ENCODE data around the gene GJC1. TPM values are rescaled to one million over a fixed set of nuclear protein-coding genes. Genes with fewer than 3 reads are reported as not detected.

GJC1 gene
- total RNA-seq, 1 experiment from 2014 or later: 31.6 TPM

- POLR2A ChIA-PET (ENCODE audit: low non-redundant PET): no interaction called here
- CTCF ChIA-PET: interaction anchor here (0.5 kb wide), 1 partner anchor 424 kb away, joined by 8 read pairs; no protein-coding TSS in a partner anchor
- no peaks in the 10 kb centered on the region for H3K9me3 ChIP-seq (ENCODE audit: low read depth, low read length, poor library complexity, severe bottlenecking)
- BruUV-seq (replicated peaks): no TSS peak
- H3K27me3 ChIP-seq (replicated peaks; ENCODE audit: insufficient read depth, low read depth, low read length, poor library complexity): no peaks in the 10 kb centered on the region
- no peaks in the 10 kb centered on the region for H3K4me1 ChIP-seq (ENCODE audit: insufficient read depth, low read length, poor library complexity, severe bottlenecking)
- DNase-seq (ENCODE audit: low spot score): no peak
- H3K4me3 ChIP-seq (ENCODE audit: low read depth, low read length, poor library complexity, severe bottlenecking): no peak overlapping the region
- H3K36me3 ChIP-seq (ENCODE audit: insufficient read depth, low read length, poor library complexity, severe bottlenecking): no peaks in the 10 kb centered on the region
- H3K27ac ChIP-seq (ENCODE audit: low read depth, low read length, poor library complexity, severe bottlenecking): no peak overlapping the region
- TF ChIP-seq CTCF (conservative IDR thresholded peaks at IDR 0.05; ENCODE audit: low read depth, low read length) (no peak), EZH2 (IDR thresholded peaks at IDR 0.05; ENCODE audit: borderline replicate concordance, low read depth, low read length, poor library complexity, severe bottlenecking) (no peak)
- intact Hi-C loops (cut with micrococcal nuclease; ENCODE audit: unreplicated experiment): no loop called here
Observed at GRCh38 chr17:44761932-44762810, 67.9 kb downstream of the GJC1 start.

GRCh38 chr17:44760474-44761308 lies 69.4 kb downstream of the GJC1 start:
- Histone ChIP-seq H3K36me3 (ENCODE audit: insufficient read depth, low read length, poor library complexity, severe bottlenecking) (no peaks in the 10 kb centered on the region), H3K27me3 (replicated peaks; ENCODE audit: insufficient read depth, low read depth, low read length, poor library complexity) (no peaks in the 10 kb centered on the region), H3K4me3 (ENCODE audit: low read depth, low read length, poor library complexity, severe bottlenecking) (no peak overlapping the region), H3K9me3 (ENCODE audit: low read depth, low read length, poor library complexity, severe bottlenecking) (no peaks in the 10 kb centered on the region), H3K4me1 (ENCODE audit: insufficient read depth, low read length, poor library complexity, severe bottlenecking) (no peaks in the 10 kb centered on the region), H3K27ac (ENCODE audit: low read depth, low read length, poor library complexity, severe bottlenecking) (no peak overlapping the region)
- ChIA-PET POLR2A (ENCODE audit: low non-redundant PET) (no interaction called here), CTCF (no interaction called here)
- DNase-seq (ENCODE audit: low spot score): no peak
- TF ChIP-seq CTCF (conservative IDR thresholded peaks at IDR 0.05; ENCODE audit: low read depth, low read length) (no peak), EZH2 (IDR thresholded peaks at IDR 0.05; ENCODE audit: borderline replicate concordance, low read depth, low read length, poor library complexity, severe bottlenecking) (no peak)
- intact Hi-C loops (cut with micrococcal nuclease; ENCODE audit: unreplicated experiment): no loop called here
- no TSS peak for BruUV-seq (replicated peaks)

DNA sequence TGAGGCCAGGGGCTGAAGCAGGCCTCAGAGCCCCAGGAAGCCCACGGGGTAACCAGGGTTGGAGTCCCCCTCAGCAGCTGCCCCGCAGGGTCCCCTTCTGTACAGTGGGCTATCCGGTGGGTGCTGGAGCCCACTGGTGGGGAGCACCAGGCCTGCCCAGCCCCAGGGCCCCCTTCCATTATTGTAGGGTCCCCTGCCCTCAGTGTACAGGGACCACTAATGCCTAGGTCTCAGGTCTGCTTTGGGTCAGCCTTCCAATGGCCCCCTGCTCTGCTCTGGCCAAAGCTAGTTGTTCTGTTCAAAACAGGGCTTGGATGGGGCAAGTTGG lies 70.2 kb downstream of the GJC1 start:
- intact Hi-C loops (cut with micrococcal nuclease; ENCODE audit: unreplicated experiment): no loop called here
- no peak overlapping the region for H3K27ac ChIP-seq (ENCODE audit: low read depth, low read length, poor library complexity, severe bottlenecking)
- H3K9me3 ChIP-seq (ENCODE audit: low read depth, low read length, poor library complexity, severe bottlenecking): no peaks in the 10 kb centered on the region
- DNase-seq (ENCODE audit: low spot score): no peak
- POLR2A ChIA-PET (ENCODE audit: low non-redundant PET): no interaction called here
- CTCF ChIA-PET: no interaction called here
- H3K4me1 ChIP-seq (ENCODE audit: insufficient read depth, low read length, poor library complexity, severe bottlenecking): no peaks in the 10 kb centered on the region
- H3K4me3 ChIP-seq (ENCODE audit: low read depth, low read length, poor library complexity, severe bottlenecking): no peak overlapping the region
- no peak for TF ChIP-seq EZH2 (IDR thresholded peaks at IDR 0.05; ENCODE audit: borderline replicate concordance, low read depth, low read length, poor library complexity, severe bottlenecking)
- TF ChIP-seq CTCF (conservative IDR thresholded peaks at IDR 0.05; ENCODE audit: low read depth, low read length): no peak
- H3K36me3 ChIP-seq (ENCODE audit: insufficient read depth, low read length, poor library complexity, severe bottlenecking): no peaks in the 10 kb centered on the region
- no TSS peak for BruUV-seq (replicated peaks)
- no peaks in the 10 kb centered on the region for H3K27me3 ChIP-seq (replicated peaks; ENCODE audit: insufficient read depth, low read depth, low read length, poor library complexity)
